AG09309 (cell line): ENCODE results near the gene EPHA8.

Experiments
- DNase-seq: peaks from one replicate; pipeline ENCODE4 v3.0.0-alpha.2; 2010; ENCODE audit warnings: low read depth
- H3K4me3 ChIP-seq: 2 replicates; pipeline ENCODE4 v1.5.1; 2011; ENCODE audit warnings: mild to moderate bottlenecking, low read depth, low read length, moderate library complexity; ENCODE audit not compliant: control insufficient read depth
- CTCF ChIP-seq: IDR thresholded peaks from 2 replicates; pipeline ENCODE4 v1.5.1; 2011; ENCODE audit warnings: mild to moderate bottlenecking, low read depth, low read length, inconsistent platforms; ENCODE audit not compliant: insufficient read depth, control insufficient read depth; ENCODE audit errors: missing control alignments

EPHA8 gene

GRCh38 chr1:22592919-22593790, 29.9 kb downstream of the EPHA8 start:
- H3K4me3 ChIP-seq = no peak overlapping the region
- no peak for DNase-seq
- no peak for TF ChIP-seq CTCF

DNA sequence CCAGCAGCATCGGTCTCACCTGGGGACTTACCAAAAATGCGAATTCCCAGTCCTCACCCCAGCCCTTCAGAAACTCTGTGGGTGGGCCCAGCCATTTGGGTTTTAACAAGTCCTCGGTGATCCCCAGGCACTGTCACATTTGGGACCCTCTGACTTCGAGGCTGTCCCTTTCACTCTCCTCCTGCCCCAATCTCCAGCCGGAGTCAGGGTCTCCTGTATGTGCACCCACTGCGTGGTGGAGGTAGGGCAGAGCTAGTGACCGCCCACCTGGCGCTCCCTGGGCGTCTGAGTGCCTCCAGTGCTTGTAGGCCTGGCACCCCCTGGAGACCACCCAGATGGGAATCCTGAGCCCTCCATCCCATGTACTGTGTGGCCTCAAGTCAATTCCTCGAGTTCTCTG, 31.1 kb downstream of the EPHA8 start:
- no peak for DNase-seq
- no peak overlapping the region for H3K4me3 ChIP-seq
- no peak for TF ChIP-seq CTCF

GRCh38 chr1:22595108-22595507, 31.8 kb downstream of the EPHA8 start:
- TF ChIP-seq CTCF = no peak
- H3K4me3 ChIP-seq = no peak overlapping the region
- DNase-seq = no peak

DNA sequence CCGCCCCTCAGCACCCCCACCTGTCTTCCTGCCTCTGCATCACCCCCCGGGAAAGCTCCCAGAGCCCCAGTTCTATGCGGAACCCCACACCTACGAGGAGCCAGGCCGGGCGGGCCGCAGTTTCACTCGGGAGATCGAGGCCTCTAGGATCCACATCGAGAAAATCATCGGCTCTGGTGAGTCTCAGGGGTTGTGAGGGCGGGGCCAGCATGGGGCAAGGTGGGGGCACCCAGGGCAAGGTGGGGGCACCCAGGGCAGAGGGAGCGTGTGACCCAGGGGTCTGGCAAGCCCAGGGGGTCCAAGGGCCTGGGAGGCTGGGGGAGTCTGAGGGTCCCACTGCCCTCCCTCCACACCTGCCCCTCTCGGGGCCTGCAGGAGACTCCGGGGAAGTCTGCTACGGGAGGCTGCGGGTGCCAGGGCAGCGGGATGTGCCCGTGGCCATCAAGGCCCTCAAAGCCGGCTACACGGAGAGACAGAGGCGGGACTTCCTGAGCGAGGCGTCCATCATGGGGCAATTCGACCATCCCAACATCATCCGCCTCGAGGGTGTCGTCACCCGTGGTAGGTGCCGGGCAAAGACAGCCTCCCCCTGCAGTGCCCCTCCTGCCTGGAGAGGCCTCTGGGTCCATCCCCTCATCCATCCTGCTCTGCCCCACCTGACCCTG, 34.1 kb downstream of the EPHA8 start:
- DNase-seq = no peak
- no peak for TF ChIP-seq CTCF

DNA sequence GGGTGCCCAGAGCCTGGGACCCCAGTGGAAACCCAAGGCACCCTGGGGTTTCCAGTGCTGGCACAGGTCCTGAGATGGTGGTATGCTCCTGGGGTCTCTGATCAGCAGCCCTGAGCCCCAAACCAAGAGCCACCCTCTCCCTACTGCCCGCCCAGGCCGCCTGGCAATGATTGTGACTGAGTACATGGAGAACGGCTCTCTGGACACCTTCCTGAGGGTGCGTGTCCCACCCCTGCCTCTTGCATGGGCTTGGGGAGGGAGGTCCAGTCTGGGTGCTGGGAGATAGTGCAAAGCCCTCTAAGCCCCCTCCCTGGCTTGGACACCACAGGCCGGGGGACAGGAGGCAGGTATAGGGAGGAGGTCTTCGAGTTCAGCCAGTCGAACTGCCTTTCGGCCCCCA, 34.7 kb downstream of the EPHA8 start:
- DNase-seq = no peak
- no peak for TF ChIP-seq CTCF
- no peak overlapping the region for H3K4me3 ChIP-seq

More for the DNA sequence above, 34.1 kb downstream of the EPHA8 start:
- no peak overlapping the region for H3K4me3 ChIP-seq

DNA sequence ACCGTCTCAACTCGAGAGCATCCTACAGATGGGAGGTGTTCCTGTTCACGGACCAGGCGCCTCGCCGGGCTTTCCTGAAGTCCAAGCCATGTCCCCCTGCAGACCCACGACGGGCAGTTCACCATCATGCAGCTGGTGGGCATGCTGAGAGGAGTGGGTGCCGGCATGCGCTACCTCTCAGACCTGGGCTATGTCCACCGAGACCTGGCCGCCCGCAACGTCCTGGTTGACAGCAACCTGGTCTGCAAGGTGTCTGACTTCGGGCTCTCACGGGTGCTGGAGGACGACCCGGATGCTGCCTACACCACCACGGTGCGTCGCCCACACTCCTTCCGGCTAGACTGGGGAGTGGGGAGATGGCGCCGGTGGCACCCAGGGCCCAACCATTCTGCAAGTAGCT, 35.4 kb downstream of the EPHA8 start:
- no peak overlapping the region for H3K4me3 ChIP-seq
- TF ChIP-seq CTCF = no peak
- DNase-seq = no peak
